PC-3 (cell line): ENCODE measurements around the gene RPS26. TPM values are rescaled to one million over a fixed set of nuclear protein-coding genes. Genes with fewer than 3 reads are reported as not detected.
"Not testable (repeated sequence)": the region's sequence is repeated elsewhere in the genome, so short reads cannot be mapped to it uniquely, and the experiment has no call there.

Source experiments
- ATAC-seq: fragments of 200-7000 bp; cut with Tn5 transposase; 2 replicates; pipeline ENCODE4 v1.9.1; 2020; ENCODE audit warnings: mild to moderate bottlenecking, moderate library complexity
- BruUV-seq: library from RNA; stranded (reverse); fragments of 400-500 nt; replicated peaks from 2 replicates; lab custom pipeline; 2021; lab: Mats Ljungman, UMichigan
- CTCF ChIA-PET: fragments of 300-600 bp; sonication (Branson Sonifier 250); formaldehyde crosslinking; loops from one replicate; lab custom pipeline; 2022; ENCODE audit warnings: antibody characterized with exemption; lab: Charles Lee
- POLR2A ChIA-PET: fragments of 300-600 bp; sonication (Branson Sonifier 250); formaldehyde crosslinking; loops from one replicate; lab custom pipeline; 2022; ENCODE audit warnings: antibody characterized with exemption; ENCODE audit not compliant: unreplicated experiment; lab: Charles Lee
- DNase-seq: peaks from one replicate; pipeline ENCODE4 v3.0.0-alpha.2; 2015
- H2AFZ ChIP-seq: fragments of 300-600 bp; sonication (generic); 2 replicates; pipeline ENCODE4 v1.6.0; 2016; ENCODE audit warnings: antibody characterized with exemption, low read length
- H3F3A ChIP-seq: fragments of 300-600 bp; sonication (generic); one replicate; pipeline ENCODE4 v1.6.0; 2017; ENCODE audit warnings: antibody characterized with exemption, low read length, control low read depth, mild to moderate bottlenecking; ENCODE audit not compliant: unreplicated experiment
- H3K27ac ChIP-seq: fragments of 300-600 bp; sonication (generic); 2 replicates; pipeline ENCODE4 v1.5.1; 2016; ENCODE audit warnings: mild to moderate bottlenecking, low read length
- H3K27me3 ChIP-seq: fragments of 300-600 bp; sonication (generic); 2 replicates; pipeline ENCODE4 v1.6.1; 2016; ENCODE audit warnings: low read length, mixed read lengths
- H3K36me3 ChIP-seq: fragments of 300-600 bp; sonication (generic); 2 replicates; pipeline ENCODE4 v1.6.1; 2016; ENCODE audit warnings: low read depth, mixed run types, low read length, mixed read lengths
- H3K4me1 ChIP-seq: fragments of 300-600 bp; sonication (generic); 2 replicates; pipeline ENCODE4 v1.5.1; 2016; ENCODE audit warnings: low read length; ENCODE audit not compliant: insufficient read depth
- H3K4me2 ChIP-seq: fragments of 300-600 bp; sonication (generic); 2 replicates; pipeline ENCODE4 v1.6.0; 2016; ENCODE audit warnings: low read length
- H3K4me3 ChIP-seq: fragments of 300-600 bp; sonication (generic); 2 replicates; pipeline ENCODE4 v1.5.1; 2016; ENCODE audit warnings: mild to moderate bottlenecking, low read length, mixed read lengths
- H3K79me2 ChIP-seq: fragments of 300-600 bp; sonication (generic); 2 replicates; pipeline ENCODE4 v1.6.1; 2017; ENCODE audit warnings: low read length, mixed read lengths
- H3K9ac ChIP-seq: fragments of 300-600 bp; sonication (generic); 2 replicates; pipeline ENCODE4 v1.6.0; 2016; ENCODE audit warnings: mild to moderate bottlenecking, low read length
- H3K9me2 ChIP-seq: fragments of 300-600 bp; sonication (generic); replicated peaks from 2 replicates; pipeline ENCODE4 v1.6.1; 2016; ENCODE audit warnings: mixed run types, low read length, mixed read lengths
- H3K9me3 ChIP-seq: fragments of 300-600 bp; sonication (generic); 2 replicates; pipeline ENCODE4 v1.6.1; 2016; ENCODE audit warnings: low read length, mixed read lengths
- H4K20me1 ChIP-seq: fragments of 300-600 bp; sonication (generic); 2 replicates; pipeline ENCODE4 v1.6.1; 2016; ENCODE audit warnings: low read length, mixed read lengths
- CTCF ChIP-seq: fragments of 300-600 bp; sonication (generic); conservative IDR thresholded peaks from 2 replicates; pipeline ENCODE4 v1.5.1; 2017; ENCODE audit warnings: antibody characterized with exemption, low read depth, mild to moderate bottlenecking, low read length
- EZH2 ChIP-seq: fragments of 300-600 bp; sonication (generic); IDR thresholded peaks from one replicate; pipeline ENCODE4 v1.6.1; 2017; ENCODE audit warnings: antibody characterized with exemption, mild to moderate bottlenecking, low read length; ENCODE audit not compliant: unreplicated experiment
- EZH2phosphoT487 ChIP-seq: fragments of 300-600 bp; sonication (generic); IDR thresholded peaks from 2 replicates; pipeline ENCODE4 v1.6.1; 2018; ENCODE audit warnings: mild to moderate bottlenecking, antibody characterized with exemption, low read length, borderline replicate concordance
- intact Hi-C: fragments of 100-400 bp; cut with micrococcal nuclease; formaldehyde crosslinking; loops from 2 replicates; pipeline ENCODE4 v1.9.0; 2023
- total RNA-seq: library from RNA; depleted of rRNA; stranded (reverse); fragments of >200 nt; gene quantifications from 2 replicates; pipeline ENCODE4 v1.2.3, GENCODE V29; 2014

RPS26 gene
- total RNA-seq, 1 experiment from 2014 or later = 320 TPM

- no TSS peak for BruUV-seq
- Histone ChIP-seq H2AFZ (no peak overlapping the region), H3K79me2 (peaks cover 12% of the 10 kb centered on the region), H3K4me3 (no peak overlapping the region), H3K36me3 (peaks cover 2% of the 10 kb centered on the region; the same call in 1 of the 2 replicates), H4K20me1 (no peaks in the 10 kb centered on the region), H3K4me2 (no peak overlapping the region), H3K9ac (no peak overlapping the region), H3K9me3 (no peaks in the 10 kb centered on the region), H3K27me3 (no peaks in the 10 kb centered on the region), H3K9me2 (no peaks in the 10 kb centered on the region), H3F3A (no peaks in the 10 kb centered on the region), H3K27ac (no peak overlapping the region), H3K4me1 (peaks cover 5% of the 10 kb centered on the region; the same call in 1 of the 2 replicates)
- ATAC-seq = no peak
- POLR2A ChIA-PET = no interaction called here
- CTCF ChIA-PET = no interaction called here
- TF ChIP-seq EZH2 (no peak), CTCF (no peak), EZH2phosphoT487 (no peak)
- DNase-seq = no peak
- intact Hi-C loops = no loop called here
These were observed 40.1 kb upstream of the RPS26 start for GRCh38 chr12:56001487-56002100.

GRCh38 chr12:56003376-56003775, 38.3 kb upstream of the RPS26 start:
- H2AFZ ChIP-seq, ATAC-seq, H3K4me3 ChIP-seq, POLR2A ChIA-PET, H3K27ac ChIP-seq, H4K20me1 ChIP-seq, DNase-seq, H3K4me2 ChIP-seq, H3F3A ChIP-seq, H3K36me3 ChIP-seq, H3K9ac ChIP-seq, H3K9me2 ChIP-seq, CTCF ChIA-PET, H3K9me3 ChIP-seq, BruUV-seq, H3K4me1 ChIP-seq, H3K79me2 ChIP-seq, intact Hi-C loops, H3K27me3 ChIP-seq: not testable (repeated sequence)

- ChIA-PET CTCF (no interaction called here), POLR2A (no interaction called here)
- H4K20me1 ChIP-seq = no peaks in the 10 kb centered on the region
- intact Hi-C loops = no loop called here
- DNase-seq (no peak), ATAC-seq (no peak)
- H3K79me2 ChIP-seq = no peaks in the 10 kb centered on the region
- H3K36me3 ChIP-seq = peaks cover 2% of the 10 kb centered on the region; the same call in 1 of the 2 replicates
- no peaks in the 10 kb centered on the region; the same call in 1 of the 2 replicates for H3K4me1 ChIP-seq
- TF ChIP-seq EZH2phosphoT487 = no peak
- no peak for TF ChIP-seq EZH2
- TF ChIP-seq CTCF = no peak
- no peak overlapping the region for H2AFZ ChIP-seq
- H3K9ac ChIP-seq = no peak overlapping the region
- no peak overlapping the region for H3K4me2 ChIP-seq
- H3K9me2 ChIP-seq = no peaks in the 10 kb centered on the region
- H3K27ac ChIP-seq = no peak overlapping the region
- no peaks in the 10 kb centered on the region for H3K9me3 ChIP-seq
- no peak overlapping the region for H3K4me3 ChIP-seq
- H3K27me3 ChIP-seq = no peaks in the 10 kb centered on the region
- H3F3A ChIP-seq = no peaks in the 10 kb centered on the region
- no TSS peak for BruUV-seq
These were observed 37.5 kb upstream of the RPS26 start for GRCh38 chr12:56004211-56004610.
